Inferior parietal cortex (tissue), 1 donor: ENCODE measurements around the gene ACO1.

Experiments
- DNase-seq: peaks from one replicate; pipeline ENCODE4 v3.0.0-alpha.2; 2016; ENCODE audit errors: extremely low spot score

ACO1 gene

DNA sequence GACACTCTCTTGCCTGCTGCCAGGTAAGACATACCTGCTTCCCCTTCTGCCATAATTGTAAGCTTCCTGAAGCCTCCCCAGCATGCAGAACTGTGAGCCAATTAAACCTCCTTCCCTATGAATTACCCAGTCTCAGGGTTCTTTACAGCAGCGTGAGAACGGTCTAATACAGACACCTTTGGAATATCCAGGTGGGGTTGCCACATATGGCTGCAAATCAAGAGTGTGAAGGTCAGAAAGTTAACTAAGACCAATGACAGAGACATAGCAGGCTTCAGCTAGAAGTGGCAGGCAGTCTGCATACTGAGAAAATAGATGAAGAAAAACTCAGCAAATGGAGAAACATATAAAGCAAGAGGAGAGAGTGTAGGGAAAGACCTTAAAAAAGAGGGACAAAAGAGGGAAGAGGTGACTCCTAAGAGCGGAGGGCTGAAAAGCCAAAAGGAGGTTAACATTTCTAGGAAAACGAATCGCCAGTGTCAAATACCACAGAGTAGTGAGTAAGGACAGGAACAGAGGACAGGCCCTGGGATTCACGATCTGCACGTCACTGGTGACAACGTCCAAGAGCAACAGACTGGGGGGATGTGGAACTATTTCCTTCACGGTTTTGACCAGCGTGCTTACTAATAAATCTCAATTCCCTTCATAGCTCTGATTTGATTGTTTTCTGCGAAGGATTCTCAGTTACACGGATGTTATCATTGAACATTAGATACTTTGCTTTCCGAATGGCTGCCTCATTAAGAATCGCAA, 1.7 kb upstream of the ACO1 start:
- DNase-seq: no peak

DNA sequence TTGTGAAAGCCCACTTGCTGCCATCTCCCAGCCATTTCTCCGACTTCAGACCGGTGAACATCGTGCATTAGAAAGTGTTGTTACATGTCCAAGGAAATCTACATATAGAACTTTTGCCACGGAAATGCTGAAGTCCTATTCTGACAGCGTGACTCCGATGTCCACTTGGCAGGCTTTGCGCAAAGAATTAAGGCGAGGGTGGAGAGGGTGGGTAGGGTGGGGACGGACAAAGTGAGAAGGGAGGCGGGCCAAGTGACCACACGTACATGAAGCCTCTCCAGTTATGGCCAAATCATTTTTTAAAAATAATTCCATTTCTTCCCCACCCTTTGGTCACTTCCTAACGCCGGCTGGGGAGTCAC, 460 bp upstream of the ACO1 start:
- no peak for DNase-seq

DNA sequence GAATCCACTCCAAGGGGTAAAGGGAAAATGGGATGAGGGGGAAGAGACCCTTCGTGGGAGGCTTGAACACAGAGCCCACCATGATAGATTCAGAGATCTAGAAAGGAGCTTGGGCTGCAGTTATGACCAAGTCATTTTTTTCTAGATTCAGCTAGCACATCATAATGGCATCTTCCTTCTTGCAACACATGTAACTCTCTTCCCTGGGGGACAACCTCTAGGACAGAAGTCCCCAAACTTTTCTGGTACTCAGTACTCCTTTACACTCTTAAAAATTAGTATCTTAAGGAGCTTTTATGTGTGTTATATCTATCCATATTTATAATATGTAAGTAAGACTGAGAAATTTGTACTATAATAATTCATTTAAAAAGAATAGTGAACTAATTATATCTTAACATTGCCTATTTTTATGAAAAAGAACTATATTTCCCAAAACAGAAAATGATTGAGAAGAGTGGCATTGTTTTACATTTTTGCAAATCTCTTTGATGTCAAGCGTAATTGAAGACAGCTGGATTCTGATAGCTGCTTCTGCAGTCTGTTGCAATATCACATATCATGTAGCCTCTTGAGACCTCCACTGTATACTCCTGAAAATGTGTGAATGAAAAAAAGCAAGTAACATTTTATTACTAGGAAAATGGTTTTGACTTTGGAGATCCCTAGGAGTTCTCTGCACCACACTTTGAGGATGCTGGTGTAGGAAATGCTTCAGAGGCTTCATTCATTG, 875 bp downstream of the ACO1 start:
- no peak for DNase-seq

DNA sequence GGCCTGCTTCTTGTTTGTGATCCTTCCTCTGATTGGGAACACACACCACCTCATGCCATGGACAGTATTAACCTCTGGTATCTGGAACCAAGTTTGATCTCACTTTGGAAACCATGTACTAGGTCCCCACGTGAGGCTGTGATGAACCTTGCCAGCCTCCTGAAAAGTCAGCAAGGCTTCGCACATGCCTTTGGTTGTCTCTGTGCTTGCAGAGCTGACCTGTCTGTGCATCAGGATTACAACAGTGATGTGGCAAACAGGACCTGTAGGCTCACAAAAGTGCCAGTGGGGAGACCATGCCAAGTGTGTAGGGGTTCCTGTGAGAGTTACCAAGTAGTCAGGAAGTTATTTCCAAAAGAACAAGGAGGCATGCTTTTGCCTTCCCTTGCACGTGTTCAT, 1.4 kb downstream of the ACO1 start:
- no peak for DNase-seq

DNA sequence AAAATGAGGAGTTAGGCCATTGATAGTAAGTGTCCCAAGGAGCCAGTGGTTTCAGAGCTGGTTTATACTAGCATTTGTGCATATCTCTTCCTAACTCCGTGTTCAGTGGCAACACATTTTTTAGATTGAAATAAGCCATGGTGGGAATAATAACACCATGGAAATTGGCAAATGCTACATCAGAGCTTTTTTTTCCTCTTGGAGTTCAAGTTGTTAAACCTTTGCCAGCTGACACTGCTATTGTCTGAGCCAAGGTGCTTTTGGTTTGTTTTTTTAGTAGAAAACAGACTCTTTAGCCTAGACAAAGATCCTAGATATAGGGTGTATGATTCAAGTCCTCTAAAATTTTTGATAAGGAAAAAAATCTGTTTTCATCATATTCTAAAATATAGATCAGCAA, 2.8 kb downstream of the ACO1 start:
- no peak for DNase-seq

DNA sequence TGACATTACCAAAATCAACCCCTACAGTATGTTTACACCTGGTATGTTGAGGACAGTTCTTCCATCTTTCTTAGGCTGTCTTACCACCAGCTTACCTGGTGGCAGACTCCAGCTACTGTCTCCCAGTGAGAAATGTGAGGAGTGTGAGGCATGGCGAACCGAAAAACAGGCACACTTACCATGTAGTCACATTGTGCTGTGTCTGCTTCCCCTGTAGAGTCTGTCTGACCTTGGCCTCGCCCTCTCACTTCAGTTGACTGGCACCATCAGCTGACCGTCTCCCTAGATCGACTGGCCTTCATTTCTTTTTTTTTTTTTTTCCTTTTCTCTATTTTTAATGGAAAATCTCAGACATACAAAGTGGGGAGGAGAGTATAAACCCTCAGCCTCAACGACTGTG, 4.9 kb downstream of the ACO1 start:
- DNase-seq: no peak

DNA sequence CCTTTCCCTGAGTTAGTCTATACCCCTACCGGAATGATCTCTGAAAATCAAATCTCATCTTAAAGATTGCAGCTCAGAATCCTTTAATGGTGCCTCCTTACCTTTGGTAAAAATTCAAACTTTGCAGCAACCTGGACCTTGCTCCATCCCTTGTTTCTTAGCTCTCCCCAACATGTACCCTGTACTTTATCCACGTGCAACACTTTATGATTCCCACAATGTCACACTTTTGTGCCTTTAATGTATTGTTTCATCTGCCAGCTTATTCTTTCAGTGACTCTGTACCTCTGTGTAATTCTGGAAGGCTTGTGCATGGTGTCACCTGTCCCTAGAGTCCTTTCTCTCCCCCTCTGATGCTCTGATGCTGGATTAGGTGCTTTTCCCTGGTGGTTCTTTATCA, 9.5 kb downstream of the ACO1 start:
- no peak for DNase-seq

DNA sequence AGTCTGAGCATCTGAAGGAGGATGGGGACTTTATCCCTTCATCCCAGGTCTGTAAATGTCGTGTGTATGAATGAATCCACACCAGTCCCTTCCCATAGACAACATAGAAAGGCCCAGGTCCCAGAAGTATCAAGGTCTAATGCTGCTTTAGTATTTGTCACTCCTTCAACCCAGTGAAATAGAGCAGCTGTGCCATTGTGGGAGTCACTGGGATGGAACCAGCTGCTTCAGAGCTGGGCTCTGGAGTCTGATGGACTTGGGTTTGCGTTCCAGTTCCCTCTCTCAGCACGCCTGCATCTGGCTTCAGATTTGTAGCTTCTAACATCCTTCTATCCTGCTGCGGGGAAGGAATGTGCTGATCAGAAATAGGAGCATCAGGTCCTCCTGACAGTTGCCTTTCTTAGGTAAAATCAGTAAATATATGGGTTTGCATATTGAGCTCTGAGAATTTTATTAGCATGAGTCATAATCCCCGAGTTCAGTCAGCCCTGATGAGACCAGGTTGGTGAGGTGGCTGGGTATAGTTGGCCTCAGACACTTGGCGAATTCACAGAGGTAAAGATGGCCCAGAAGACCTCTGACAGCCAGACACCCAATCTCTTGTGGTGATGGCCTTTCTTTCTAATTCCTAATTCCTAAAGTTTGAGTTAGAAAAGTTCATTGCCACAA, 10.1 kb downstream of the ACO1 start:
- no peak for DNase-seq

DNA sequence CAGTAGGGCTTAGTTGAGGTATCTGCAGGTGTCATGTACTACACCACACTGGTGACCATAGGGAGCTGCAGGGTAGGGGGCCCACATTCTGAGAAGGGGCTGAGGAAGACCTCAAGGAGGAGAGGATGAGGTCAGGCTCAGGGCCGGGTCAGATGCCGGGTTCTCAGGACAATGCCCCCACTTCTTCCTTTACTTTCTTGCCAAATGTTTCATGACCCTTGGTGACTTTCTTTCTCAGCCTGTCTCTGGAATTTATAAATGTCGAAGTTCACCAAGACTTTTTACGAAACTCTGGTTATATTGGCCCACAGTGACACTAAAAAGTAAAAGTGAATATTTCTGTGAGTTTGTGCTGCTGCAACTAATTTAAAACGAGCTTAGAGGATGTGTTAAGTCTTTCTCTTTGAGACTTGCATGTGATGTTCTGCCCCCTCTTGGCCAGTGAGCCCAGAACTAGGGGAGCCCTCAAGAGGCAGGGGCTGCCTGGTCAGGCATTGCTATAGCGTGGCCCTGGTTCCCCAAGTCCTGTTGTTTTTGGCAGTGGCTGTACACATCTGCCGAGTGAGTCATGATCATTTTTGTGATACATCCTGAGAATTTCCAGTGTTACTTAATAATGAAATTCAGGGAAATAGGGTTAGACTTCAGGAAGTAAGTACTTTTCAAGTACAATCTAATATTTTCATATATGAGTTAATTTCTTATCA, 11.2 kb downstream of the ACO1 start:
- no peak for DNase-seq

DNA sequence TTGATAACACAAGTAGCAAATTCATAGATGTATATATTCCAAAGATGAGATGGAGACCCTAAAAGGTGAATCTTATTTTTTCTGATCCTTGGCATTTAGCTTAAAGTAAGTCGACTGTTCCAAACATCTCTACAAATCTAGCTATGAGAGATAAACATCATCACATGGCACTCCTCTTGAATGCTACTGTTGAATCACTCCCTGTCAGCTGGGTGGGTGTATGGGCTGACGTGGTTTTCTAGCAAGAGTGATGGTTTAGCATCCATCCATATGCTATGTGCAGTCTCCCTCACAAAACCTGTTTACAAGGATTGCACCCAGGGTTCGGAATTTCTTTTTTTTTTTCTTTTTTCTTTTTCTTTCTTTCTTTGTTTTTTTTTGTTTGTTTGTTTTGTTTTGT, 13.8 kb downstream of the ACO1 start:
- DNase-seq: peak; percentile 43

DNA sequence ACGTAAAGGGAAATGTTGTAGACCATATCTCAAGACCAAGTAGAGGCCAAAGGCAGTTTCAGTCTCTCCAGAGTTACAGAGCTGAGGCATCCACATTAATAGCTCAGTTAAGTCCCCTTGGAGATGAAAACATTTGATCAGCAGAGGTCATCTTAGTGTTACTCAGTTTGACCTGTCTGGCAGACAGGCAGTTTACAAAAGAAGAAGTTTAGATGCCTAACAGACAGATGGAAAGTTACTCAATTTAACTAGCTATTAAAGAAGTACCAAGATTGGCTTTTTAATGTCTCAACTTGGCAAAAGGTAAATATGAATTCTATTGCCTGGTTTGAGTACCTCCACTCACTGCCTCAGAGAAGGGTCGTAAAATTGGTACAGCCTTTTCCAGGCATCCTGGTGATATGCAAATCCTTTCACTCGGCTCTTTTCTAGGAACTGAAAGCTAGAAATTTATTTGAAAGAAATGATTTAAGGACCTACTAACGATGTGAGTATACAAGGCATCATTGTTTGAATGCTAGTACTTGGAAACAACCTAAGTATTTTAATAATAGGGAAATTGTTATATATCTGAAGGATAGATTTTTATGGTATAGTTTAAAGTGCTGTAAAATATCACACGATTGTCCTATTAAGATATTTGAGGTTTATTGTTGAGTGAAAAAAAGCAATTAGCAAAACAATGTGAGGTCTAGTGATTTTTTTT, 14.8 kb downstream of the ACO1 start:
- no peak for DNase-seq

DNA sequence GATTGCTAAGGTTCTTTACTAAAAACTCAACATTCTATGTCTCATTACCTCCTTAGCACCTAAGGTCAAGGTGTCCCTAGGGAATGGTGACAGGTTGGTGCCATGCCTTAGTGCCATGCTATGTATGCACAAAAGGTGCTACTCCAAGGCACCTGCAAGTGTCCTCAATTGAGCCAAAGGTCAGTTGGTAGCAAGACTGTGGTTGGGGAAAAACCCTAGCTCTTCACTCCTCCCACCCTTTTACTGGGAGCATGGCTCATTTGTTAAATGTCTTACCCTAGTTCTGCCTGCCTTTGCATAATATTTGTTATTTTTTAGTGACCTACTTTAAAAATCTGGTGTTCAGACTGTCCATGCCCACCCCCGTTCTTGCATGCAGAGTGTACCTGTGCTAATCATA, 17.0 kb downstream of the ACO1 start:
- DNase-seq: no peak

DNA sequence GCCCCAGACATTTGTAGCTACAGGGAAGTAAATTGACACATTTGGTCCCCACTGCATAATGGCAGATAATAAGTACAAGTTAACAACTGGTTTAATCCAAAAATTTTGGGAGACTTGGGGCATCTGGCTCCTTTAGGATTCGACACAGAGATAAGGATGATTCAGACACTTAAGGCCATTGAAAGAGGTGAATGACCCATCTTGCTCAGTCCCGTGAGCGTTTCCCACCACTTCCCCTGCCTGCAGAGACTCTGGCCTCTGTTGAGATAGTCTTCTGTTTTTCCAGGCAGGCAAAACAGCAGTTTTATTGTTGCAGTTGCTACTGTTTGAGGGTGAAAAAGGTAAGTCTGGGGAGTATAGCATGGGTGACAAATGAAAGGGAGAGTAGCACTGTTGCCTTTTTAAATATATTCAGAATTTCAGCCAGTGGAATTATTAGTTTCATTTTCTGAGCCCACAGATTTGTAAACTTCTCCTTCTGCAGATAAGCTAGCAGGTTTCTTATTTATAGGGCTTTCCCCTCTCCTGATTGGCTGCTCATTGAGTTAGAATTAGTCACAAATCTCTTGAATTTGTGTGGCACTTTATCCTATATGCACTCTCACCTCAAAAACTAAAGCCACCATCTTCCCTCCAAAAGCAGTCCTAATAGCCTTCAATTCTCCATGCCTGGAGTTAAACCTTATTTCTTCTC, 19.3 kb downstream of the ACO1 start:
- no peak for DNase-seq

DNA sequence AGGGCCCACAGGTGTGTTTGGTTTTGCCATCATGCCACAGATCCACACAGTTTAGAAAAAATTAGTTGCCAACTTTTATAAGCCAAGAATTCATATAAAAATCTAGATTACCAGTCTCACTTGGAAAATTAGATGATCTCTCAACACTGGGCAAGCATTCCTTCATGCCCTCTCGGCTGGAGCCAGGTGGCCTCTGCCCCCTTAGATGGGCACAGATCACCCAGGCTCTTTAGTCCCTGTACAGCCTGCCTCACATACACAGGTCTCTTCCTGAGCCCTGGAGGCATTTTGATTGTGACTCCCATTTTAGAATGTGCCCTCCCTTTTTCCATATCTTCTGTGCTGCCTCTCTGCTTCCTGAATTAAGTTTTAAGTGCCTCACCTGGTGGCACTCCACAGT, 20.0 kb downstream of the ACO1 start:
- no peak for DNase-seq

DNA sequence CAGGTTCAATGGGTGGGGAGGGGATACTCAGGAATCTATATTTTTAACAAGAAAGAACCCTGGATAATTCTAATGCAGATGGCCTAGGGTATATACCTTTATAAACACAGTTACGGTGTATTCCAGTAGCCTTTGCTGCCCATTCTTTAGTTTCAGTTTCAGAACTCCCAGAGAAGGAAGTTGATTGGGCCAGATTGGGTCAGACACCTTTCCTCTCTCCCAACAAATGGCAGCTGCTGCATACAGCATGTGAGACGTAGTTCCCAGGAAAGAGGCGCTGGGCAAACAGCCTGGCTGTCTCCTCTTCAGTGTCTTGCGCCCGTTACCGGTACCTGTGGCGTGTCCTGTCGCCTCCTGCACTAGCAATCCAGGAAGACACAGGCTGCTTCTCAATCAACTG, 20.4 kb downstream of the ACO1 start:
- no peak for DNase-seq

DNA sequence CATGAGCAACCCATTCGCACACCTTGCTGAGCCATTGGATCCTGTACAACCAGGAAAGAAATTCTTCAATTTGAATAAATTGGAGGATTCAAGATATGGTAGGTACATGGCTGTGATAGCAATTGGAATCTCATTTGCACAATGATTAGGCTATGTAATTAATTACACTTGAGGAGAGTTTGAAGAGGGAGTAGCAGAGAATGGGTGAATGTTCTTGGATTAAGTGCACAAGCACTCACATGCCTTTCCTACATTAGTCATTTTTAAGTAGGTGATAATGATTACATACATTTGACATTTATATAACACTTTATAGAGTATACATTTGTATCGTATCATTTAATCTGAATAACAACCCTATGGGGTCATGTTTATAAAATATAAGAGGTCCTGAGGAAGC, 21.1 kb downstream of the ACO1 start:
- DNase-seq: no peak

DNA sequence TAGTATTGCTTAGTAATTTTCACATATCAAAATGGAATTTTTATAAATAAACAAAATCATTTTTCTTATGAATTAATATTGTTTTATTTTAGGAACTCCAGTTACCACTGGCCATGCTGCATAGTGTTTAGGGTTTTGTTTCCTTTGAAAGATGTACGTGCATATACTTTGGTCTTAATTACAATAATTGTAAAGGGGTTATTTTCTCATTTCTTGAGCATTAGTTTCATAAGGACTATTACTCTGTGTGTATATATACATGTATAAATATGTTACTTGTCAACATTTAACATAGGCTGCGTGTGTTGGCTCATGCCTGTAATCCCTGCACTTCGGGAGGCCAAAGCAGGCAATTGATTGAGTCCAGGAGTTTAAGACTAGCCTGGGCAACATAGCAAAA, 21.6 kb downstream of the ACO1 start:
- no peak for DNase-seq

DNA sequence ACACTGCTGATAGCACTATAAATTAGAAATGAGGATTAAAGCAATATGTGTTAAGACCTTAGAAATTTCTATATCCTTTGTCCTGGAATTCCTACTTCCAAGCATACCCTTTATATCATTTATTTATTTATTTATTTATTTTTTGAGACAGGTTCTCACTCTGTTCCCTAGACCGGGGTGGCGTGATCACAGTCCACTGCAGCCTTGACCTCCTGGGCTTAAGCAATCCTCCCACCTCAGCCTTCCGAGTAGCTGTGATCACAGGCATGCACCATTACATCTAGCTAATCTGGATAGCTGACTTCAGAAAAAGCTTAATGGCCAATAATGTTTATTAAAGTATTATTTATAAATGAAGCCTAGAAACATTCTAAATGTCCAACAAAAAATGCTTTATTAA, 27.3 kb downstream of the ACO1 start:
- DNase-seq: no peak

DNA sequence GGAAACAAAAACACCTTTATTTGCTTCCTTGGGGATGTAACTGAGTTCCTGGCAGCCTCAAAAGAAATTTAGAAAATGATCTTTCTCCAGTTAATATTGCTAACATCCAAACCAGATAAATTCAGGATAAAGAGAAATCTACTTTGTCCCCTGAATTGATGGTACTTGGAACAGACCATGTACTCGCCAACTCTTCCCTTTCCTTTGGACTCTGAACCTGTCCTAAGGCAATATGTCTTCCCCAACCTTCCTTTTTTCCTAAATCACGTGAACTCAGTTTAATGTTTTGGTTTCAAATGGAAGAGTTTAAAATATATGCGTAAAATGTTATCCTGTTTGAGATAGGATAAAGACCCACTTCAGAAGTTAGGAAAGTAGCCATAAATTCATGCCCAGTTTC, 28.0 kb downstream of the ACO1 start:
- DNase-seq: no peak

DNA sequence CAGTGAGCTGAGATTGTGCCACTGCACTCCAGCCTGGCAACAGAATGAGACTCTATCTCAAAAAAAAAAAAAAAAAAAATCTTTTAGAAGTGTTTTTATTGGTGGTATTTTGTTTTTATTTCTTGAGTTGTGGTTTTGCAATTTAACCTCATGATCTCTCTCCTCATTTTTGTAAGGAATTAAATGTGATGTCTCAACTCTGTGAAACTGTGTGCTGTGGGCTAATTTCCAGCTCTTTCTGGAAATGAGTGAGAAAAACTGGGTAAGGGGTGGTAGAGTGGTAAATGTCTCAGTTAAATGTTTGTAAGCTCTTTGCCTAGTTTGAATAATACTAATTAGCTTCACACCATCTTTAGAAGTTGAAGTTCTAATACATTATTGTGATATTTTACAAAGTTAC, 29.0 kb downstream of the ACO1 start:
- no peak for DNase-seq

DNA sequence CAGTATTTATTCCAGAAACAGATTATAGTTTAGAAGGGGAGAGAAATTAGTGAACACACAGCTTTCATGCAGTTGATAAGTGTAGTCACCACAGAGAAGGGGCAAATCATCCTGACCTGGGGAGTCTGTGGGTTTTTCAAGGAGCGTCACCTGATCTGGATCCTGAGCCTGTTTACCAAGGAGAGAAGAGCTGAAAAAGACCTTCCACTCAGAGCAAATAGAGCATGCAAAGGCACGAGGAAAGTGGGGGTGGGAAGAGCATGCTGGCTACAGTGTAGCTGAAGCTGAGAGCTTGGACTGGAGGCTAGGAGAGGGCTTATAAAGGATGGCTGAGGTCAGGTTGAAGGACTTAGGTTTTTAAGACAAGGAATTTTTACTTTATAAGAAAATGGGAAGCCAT, 30.4 kb downstream of the ACO1 start:
- DNase-seq: no peak
